IPS-18c (cell line): ENCODE data around the gene ETNK1.

Source experiments
- H3K4me3 ChIP-seq: 2 replicates; pipeline ENCODE4 v1.7.0; 2013; ENCODE audit warnings: low read depth, mild to moderate bottlenecking, low read length, moderate library complexity; ENCODE audit not compliant: insufficient read depth
- H3K9me3 ChIP-seq: one replicate; pipeline ENCODE4 v1.6.1; 2013; ENCODE audit warnings: mild to moderate bottlenecking, low read length, moderate library complexity; ENCODE audit not compliant: control insufficient read depth, insufficient read depth

ETNK1 gene

GRCh38 chr12:22626406-22626805, 1.4 kb downstream of the ETNK1 start:
- Histone ChIP-seq H3K4me3 (peak overlapping the region; percentile 92), H3K9me3 (no peaks in the 10 kb centered on the region)

- H3K9me3 ChIP-seq = no peaks in the 10 kb centered on the region
- no peak overlapping the region for H3K4me3 ChIP-seq
Measured at GRCh38 chr12:22627371-22627770, 2.4 kb downstream of the ETNK1 start.

- no peak overlapping the region for H3K4me3 ChIP-seq
Measured at GRCh38 chr12:22628228-22628627, 3.3 kb downstream of the ETNK1 start.

GRCh38 chr12:22631863-22632463, 7.0 kb downstream of the ETNK1 start:
- Histone ChIP-seq H3K4me3 (no peak overlapping the region), H3K9me3 (no peaks in the 10 kb centered on the region)

More at GRCh38 chr12:22628228-22628627, 3.3 kb downstream of the ETNK1 start:
- H3K9me3 ChIP-seq = no peaks in the 10 kb centered on the region

GRCh38 chr12:22634883-22635282, 9.9 kb downstream of the ETNK1 start:
- no peak overlapping the region for H3K4me3 ChIP-seq
- H3K9me3 ChIP-seq = no peaks in the 10 kb centered on the region

GRCh38 chr12:22635812-22636211, 10.8 kb downstream of the ETNK1 start:
- no peaks in the 10 kb centered on the region for H3K9me3 ChIP-seq
- H3K4me3 ChIP-seq = no peak overlapping the region

- Histone ChIP-seq H3K9me3 (no peaks in the 10 kb centered on the region), H3K4me3 (no peak overlapping the region)
Measured at GRCh38 chr12:22640851-22641250, 15.9 kb downstream of the ETNK1 start.

- Histone ChIP-seq H3K9me3 (no peaks in the 10 kb centered on the region), H3K4me3 (no peak overlapping the region)
Measured at GRCh38 chr12:22641353-22642053, 16.5 kb downstream of the ETNK1 start.

- Histone ChIP-seq H3K9me3 (no peaks in the 10 kb centered on the region), H3K4me3 (no peak overlapping the region)
Measured at GRCh38 chr12:22648668-22649067, 23.7 kb downstream of the ETNK1 start.

GRCh38 chr12:22653075-22653474, 28.1 kb downstream of the ETNK1 start:
- Histone ChIP-seq H3K9me3 (no peaks in the 10 kb centered on the region), H3K4me3 (no peak overlapping the region)

GRCh38 chr12:22653791-22654190, 28.8 kb downstream of the ETNK1 start:
- no peak overlapping the region for H3K4me3 ChIP-seq
- no peaks in the 10 kb centered on the region for H3K9me3 ChIP-seq

- Histone ChIP-seq H3K9me3 (no peaks in the 10 kb centered on the region), H3K4me3 (no peak overlapping the region)
Measured at GRCh38 chr12:22656376-22656775, 31.4 kb downstream of the ETNK1 start.

GRCh38 chr12:22656831-22657230, 31.9 kb downstream of the ETNK1 start:
- Histone ChIP-seq H3K4me3 (no peak overlapping the region), H3K9me3 (no peaks in the 10 kb centered on the region)

- H3K4me3 ChIP-seq = no peak overlapping the region
Measured at GRCh38 chr12:22657538-22657937, 32.6 kb downstream of the ETNK1 start.

GRCh38 chr12:22658214-22658613, 33.2 kb downstream of the ETNK1 start:
- Histone ChIP-seq H3K9me3 (no peaks in the 10 kb centered on the region), H3K4me3 (no peak overlapping the region)

More at GRCh38 chr12:22657538-22657937, 32.6 kb downstream of the ETNK1 start:
- no peaks in the 10 kb centered on the region for H3K9me3 ChIP-seq

GRCh38 chr12:22662356-22662755, 37.4 kb downstream of the ETNK1 start:
- Histone ChIP-seq H3K9me3 (no peaks in the 10 kb centered on the region), H3K4me3 (no peak overlapping the region)

- no peak overlapping the region for H3K4me3 ChIP-seq
- H3K9me3 ChIP-seq = no peaks in the 10 kb centered on the region
Measured at GRCh38 chr12:22665476-22665875, 40.5 kb downstream of the ETNK1 start.

GRCh38 chr12:22667122-22667521, 42.2 kb downstream of the ETNK1 start:
- H3K4me3 ChIP-seq = no peak overlapping the region
- H3K9me3 ChIP-seq = no peaks in the 10 kb centered on the region

- Histone ChIP-seq H3K4me3 (no peak overlapping the region), H3K9me3 (no peaks in the 10 kb centered on the region)
Measured at GRCh38 chr12:22668441-22668840, 43.5 kb downstream of the ETNK1 start.
